Body of pancreas (tissue), 4 donors: ENCODE measurements around the gene CELSR3.

ENCODE experiments used
- CTCF ChIP-seq, 7 experiments: fragments of 450-650 bp in 4 of 7; fragments of 200-600 bp in 3 of 7; sonication (generic) in 3 of 7; IDR thresholded peaks; one replicate each; pipeline ENCODE4 v1.5.1; 2016 to 2019; ENCODE audit warnings: antibody characterized with exemption in 7 of 7
- POLR2A ChIP-seq, 3 donors: fragments of 450-650 bp; IDR thresholded peaks; one replicate each; pipeline ENCODE4 v1.6.1; 2016; ENCODE audit warnings: antibody characterized with exemption in 3 of 3, mild to moderate bottlenecking in 2 of 3

GRCh38 chr3:48612309-48612708 lies 50.4 kb downstream of the CELSR3 start:
- no peak for TF ChIP-seq CTCF (IDR thresholded peaks at IDR 0.05)
- no peak for TF ChIP-seq POLR2A (IDR thresholded peaks at IDR 0.05)
